IPS-18c (cell line): ENCODE measurements around the gene STRADA.
A peak's percentile ranks its signal among the peaks of the same experiment; 100 is the strongest.

Source experiments
- H3K4me3 ChIP-seq: 2 replicates; pipeline ENCODE4 v1.7.0; 2013; ENCODE audit warnings: low read depth, mild to moderate bottlenecking, low read length, moderate library complexity; ENCODE audit not compliant: insufficient read depth
- H3K9me3 ChIP-seq: one replicate; pipeline ENCODE4 v1.6.1; 2013; ENCODE audit warnings: mild to moderate bottlenecking, low read length, moderate library complexity; ENCODE audit not compliant: control insufficient read depth, insufficient read depth

STRADA gene

DNA sequence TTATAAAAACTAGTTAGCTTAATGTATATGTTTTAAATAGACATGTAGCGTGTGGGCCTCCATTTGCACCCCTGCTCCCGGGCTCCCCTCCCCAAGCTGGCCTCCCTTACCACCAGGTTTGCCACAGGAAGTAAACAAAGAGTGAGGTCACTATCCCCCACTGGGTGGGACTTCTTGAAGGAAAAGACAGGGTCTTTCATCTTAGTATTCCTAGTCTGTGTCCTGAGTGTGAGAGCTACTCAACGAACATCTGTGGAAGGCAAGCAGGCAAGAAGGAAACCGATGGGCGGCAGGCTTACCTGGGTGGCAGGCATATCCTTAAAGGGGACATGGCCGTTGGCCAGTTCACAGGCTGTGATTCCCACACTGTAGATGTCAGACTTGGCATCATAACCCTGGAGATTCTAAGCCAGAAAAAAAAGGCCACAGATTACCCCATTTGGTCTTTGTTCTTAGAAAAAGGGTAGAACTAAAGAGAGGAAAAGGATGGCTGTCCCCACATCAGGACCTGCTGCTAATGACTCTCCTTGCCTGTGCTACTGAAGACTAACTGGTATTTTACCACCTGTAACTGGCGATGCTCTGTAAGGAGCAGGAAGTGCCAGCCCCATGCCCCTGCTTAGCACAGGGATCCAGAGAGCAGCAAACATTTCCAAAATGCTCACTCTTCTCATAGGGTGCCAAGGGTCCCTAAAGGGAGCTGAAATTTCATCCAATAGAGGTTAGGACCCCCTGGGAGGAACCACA, 35.1 kb downstream of the STRADA start:
- Histone ChIP-seq H3K4me3 (no peak overlapping the region), H3K9me3 (no peaks in the 10 kb centered on the region)

GRCh38 chr17:63705657-63706056, 35.9 kb downstream of the STRADA start:
- no peak overlapping the region for H3K4me3 ChIP-seq
- H3K9me3 ChIP-seq: no peaks in the 10 kb centered on the region

DNA sequence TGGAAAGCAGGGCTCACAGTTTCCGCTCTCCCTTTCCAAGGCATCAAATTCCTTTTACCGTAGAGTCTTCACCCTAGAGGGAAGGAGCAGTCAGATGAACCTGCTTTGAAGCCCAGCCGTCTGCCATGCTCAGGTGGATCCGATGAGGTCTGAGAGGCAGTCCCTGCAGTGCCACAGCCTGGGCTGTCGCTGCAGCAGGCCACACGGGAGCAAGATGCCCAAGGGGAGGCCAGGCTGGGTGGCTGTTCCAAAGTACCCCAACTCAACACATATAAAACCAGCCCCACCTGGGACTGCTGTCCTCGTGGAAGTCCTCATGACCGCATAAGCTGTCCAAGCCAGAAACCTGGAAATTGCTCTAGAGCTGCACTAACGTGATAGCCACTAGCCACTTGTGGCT, 36.8 kb downstream of the STRADA start:
- H3K4me3 ChIP-seq: no peak overlapping the region
- H3K9me3 ChIP-seq: no peaks in the 10 kb centered on the region

- H3K9me3 ChIP-seq: no peaks in the 10 kb centered on the region
- no peak overlapping the region for H3K4me3 ChIP-seq
These were observed 37.4 kb downstream of the STRADA start for GRCh38 chr17:63704259-63704576.

DNA sequence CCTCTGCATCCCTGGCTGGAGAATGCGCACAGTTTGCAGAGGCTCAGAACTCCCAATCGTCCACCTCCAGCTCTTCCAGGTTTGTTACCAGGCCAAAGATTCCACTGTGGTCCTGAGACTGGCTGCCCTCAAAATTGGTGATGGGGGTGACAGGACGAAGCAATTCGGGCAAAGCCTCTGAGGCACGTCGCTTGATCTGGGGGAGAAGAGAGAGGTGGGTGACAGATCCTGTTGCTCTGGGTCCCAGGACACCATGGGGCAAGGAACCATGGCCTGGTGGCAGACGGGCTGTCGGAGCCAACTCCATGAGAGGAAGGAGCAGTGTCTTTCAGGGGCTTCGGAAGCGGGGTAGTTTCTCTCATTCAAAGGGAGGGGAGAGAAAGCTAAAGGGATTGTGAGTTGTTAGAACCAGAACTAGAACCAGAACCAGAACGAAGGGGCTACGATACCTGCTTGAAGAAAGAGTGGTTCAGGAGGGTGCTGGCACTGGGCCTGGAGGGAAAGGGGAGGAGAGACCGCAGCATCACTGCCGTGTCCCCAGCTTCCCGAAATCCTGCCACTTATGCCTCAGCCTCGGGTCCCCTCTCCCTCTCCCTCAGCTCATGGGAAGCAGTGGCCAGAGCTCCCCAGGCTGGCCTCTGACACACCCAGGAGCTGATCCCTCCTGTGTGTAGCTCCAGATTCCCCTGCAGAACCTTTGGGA, 37.9 kb downstream of the STRADA start:
- Histone ChIP-seq H3K9me3 (no peaks in the 10 kb centered on the region), H3K4me3 (no peak overlapping the region)

DNA sequence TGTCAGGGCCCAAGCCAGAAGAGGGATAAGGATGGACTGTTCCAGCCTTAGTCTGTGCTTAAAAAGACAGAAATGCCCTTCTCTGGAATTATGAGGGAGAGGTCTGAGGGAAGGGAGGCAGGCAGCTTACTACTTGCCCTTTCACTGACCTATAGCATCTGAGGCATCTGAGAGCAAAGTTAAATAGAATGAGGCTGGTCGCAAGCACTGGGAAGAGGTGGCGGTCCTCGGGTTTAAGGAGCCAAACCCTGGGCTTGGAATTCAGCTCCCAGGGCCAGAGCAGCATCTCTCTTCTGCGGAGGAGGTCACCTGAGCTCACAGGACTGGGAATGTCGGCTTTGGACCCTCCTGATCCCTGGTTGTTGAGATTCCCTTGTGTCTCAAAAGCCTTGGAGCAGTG, 38.6 kb downstream of the STRADA start:
- Histone ChIP-seq H3K4me3 (no peak overlapping the region), H3K9me3 (no peaks in the 10 kb centered on the region)

DNA sequence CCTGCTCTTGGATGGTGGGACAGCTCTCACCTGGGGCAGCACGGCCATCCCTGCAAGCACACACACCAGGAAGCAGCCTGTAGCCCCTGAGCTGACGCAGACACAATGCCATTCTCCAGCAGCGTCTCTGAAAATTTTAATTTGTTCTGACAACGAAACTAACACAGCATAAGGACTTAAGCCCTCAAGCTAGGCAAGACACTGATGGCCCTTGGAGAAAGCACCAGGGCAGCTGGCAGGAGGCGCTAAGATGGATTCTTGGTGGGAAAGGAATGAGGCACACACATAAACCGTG, 38.9 kb downstream of the STRADA start:
- H3K9me3 ChIP-seq: no peaks in the 10 kb centered on the region
- H3K4me3 ChIP-seq: no peak overlapping the region

GRCh38 chr17:63701868-63702720, 39.5 kb downstream of the STRADA start:
- H3K4me3 ChIP-seq: no peak overlapping the region
- no peaks in the 10 kb centered on the region for H3K9me3 ChIP-seq

GRCh38 chr17:63701456-63701820, 40.2 kb downstream of the STRADA start:
- peak overlapping the region; percentile 61; the same call in 1 of the 2 replicates for H3K4me3 ChIP-seq
- H3K9me3 ChIP-seq: no peaks in the 10 kb centered on the region

DNA sequence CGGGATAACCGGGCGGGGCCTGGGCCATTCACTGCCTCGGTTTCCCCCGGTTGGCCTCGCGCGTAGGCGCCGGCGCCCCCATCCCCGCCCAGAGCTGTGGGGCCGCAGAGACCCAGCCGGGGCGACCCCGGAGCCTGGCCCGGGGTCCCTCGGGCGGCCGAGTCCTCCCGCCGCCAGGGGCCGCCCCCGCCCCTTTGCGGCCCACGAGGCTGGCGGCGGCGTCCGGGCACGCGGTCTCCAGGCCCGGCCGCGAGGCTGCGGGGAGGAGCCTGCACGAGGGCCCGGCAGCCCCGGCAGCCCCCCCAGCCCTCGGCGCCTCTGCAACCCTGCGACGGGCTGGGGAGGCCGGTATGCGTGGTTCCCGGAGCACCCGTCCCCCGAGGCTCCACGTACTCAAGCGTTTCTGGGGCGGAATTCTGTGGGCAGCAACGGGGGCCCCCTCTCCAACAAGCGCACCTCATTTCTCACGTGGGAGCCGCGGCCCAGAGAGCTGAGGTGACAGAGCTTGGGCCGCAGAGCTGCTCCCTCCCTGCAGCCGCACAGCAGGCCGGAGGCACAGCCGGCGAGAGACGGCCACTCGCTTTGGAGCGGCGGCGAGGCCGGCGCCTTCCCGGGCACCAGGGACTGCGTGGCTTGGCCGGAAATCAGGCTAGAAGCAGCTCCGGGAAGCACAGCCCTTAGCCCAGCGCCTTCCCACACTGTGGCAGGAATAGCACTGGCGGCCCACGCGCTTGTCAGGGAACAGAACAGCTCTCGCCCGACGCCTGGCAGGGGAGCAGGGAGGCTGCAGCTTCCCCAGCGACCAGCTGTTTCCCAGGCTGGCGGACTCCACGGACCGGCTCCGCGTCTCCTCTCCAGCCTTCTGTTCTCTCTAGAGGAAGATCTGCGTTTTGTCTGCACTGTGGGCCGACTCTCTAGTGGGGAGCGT, 40.8 kb downstream of the STRADA start:
- Histone ChIP-seq H3K9me3 (no peaks in the 10 kb centered on the region), H3K4me3 (peak overlapping the region; percentile 61)

DNA sequence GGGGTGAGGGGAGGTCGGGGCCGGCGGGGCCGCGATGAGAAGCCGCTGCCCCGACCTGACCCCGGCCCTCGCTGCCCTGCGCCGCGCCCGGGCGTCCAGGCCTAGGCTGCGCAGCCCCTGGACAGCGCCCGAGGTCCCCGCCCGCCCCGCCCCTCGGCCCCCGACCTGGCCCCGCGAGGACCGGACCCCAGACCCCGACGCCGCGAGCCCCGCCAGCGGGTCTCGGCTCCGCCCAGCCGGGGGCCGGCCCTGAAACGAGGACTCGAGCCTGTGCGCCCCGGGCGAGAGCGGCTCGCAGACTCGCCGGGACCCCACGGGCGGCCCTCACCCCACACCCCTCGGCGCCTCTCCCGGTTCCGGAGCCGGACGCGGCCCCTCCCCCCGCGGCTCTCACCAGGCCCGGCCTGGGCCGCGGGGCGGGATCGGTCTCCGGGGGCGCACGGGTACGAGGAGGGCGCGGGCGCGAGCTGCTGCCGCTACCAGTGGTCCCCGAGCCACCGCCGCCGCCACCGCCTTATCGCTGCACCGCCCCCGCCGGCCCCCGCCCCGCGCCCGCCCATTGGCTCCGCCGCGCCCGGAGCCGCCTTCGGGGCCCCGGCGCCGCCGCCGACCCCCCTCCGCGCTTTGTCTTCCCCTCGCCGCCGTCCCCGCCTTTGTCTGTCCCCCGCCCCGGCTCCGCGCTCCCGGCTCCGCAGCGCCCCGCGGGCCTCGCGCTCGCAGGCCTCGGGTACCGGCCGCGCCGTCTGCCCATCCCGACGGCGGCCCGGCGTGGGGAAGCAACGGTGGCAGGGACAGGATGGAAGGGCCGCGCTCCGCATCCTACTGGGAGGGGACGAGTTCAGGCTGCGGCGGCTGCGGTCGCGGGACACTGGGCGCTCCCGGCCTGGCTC, 41.7 kb downstream of the STRADA start, which contains the start of gene LIMD2:
TSS of gene LIMD2 (minus strand) at position 488 of the 890 bp plus-strand sequence. CDS start 827 bp downstream, outside the sequence.
- Histone ChIP-seq H3K4me3 (peak within 1 kb of the TSS; percentile 67), H3K9me3 (no peaks in the 10 kb centered on the region)

GRCh38 chr17:63698886-63699637, 42.5 kb downstream of the STRADA start:
- Histone ChIP-seq H3K4me3 (peak overlapping the region; percentile 67), H3K9me3 (no peaks in the 10 kb centered on the region)

GRCh38 chr17:63698381-63698885, 43.2 kb downstream of the STRADA start:
- Histone ChIP-seq H3K4me3 (peak overlapping the region; percentile 67), H3K9me3 (no peaks in the 10 kb centered on the region)

DNA sequence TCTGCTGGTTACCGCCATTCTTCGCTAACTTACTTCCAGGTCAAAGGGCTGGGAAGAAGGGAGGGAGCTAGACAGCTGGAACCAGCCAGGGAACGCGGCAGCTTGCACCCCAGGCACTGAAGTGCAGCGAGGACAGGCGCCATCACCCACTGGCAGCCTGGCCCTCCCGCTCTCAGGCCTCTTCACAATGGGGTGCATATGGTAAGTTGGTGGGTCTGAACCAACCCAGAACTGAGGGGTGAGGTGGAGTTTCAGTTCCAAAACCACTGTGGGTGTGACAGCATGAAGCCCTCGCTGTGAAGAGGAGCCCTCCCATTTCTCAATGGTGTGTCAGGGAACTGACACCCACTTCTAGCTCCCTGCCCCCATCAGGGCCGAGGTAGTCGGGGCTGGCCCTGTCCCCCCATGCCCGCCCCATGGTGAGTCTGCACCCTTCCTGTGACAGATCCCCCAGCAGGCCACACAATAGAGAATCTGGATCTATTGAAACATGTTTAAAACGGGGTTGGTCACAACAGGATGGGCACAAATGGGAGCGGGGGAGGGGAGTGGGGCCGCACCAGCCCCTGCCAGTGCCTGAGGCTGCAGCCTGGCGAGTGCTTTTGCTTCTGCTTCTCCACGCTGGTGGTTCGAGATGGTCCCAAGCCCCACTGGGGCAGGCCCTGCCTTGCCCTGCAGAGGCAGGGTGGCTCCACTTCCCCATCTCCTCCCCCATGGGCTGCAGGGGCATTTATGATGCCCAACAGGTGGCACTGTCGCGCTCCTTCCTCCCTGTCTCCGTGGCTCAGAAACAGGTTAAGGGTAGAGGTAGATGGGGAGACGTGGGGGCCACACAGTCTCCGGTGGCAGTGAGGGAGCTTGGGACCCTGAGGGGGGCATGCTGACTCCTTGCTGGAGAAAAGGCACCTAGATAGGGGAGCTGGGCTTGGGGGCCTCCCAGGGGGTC, 44.0 kb downstream of the STRADA start:
- Histone ChIP-seq H3K9me3 (no peaks in the 10 kb centered on the region), H3K4me3 (no peak overlapping the region)
